ENCODE results near the gene VAT1L. TPM values are rescaled to one million over a fixed set of nuclear protein-coding genes. Genes with fewer than 3 reads are reported as not detected.
"Not testable (repeated sequence)": the region's sequence is repeated elsewhere in the genome, so short reads cannot be mapped to it uniquely, and the experiment has no call there.

The VAT1L gene
- total RNA-seq, 2 experiments from 2014 or later = not detected

- ChIA-PET CTCF (interaction anchor here (2.9 kb wide), 1 partner anchor 11 kb away, joined by 16 read pairs; no protein-coding TSS in a partner anchor), POLR2A (no interaction called here)
- Mint-ChIP-seq H3K9me3 (peaks cover 2% of the 10 kb centered on the region), H3K4me3 (no peak overlapping the region), H3K4me1 (ENCODE audit: low read depth) (no peaks in the 10 kb centered on the region), H3K27ac (no peak overlapping the region), H3K36me3 (ENCODE audit: low read depth) (no peaks in the 10 kb centered on the region), H3K27me3 (peaks cover 4% of the 10 kb centered on the region)
- DNase-seq = no peak
- intact Hi-C loops (cut with micrococcal nuclease) = no loop called here
- TF ChIP-seq CTCF (IDR thresholded peaks at IDR 0.05) = no peak
- ATAC-seq = no peak
These were observed 203.3 kb downstream of the VAT1L start for GRCh38 chr16:77991701-77992100.

GRCh38 chr16:77992381-77992780 lies 204.0 kb downstream of the VAT1L start:
- H3K4me3 Mint-ChIP-seq; H3K9me3 Mint-ChIP-seq; intact Hi-C loops (cut with micrococcal nuclease); ATAC-seq; H3K27me3 Mint-ChIP-seq; H3K36me3 Mint-ChIP-seq (ENCODE audit: low read depth); POLR2A ChIA-PET; H3K4me1 Mint-ChIP-seq (ENCODE audit: low read depth); DNase-seq; H3K27ac Mint-ChIP-seq: not testable (repeated sequence)
- CTCF ChIA-PET = interaction anchor here (2.9 kb wide), 1 partner anchor 10 kb away, joined by 16 read pairs; no protein-coding TSS in a partner anchor

GRCh38 chr16:77993111-77993985 lies 205.0 kb downstream of the VAT1L start:
- Mint-ChIP-seq H3K4me1 (ENCODE audit: low read depth) (no peaks in the 10 kb centered on the region), H3K4me3 (no peak overlapping the region), H3K27me3 (peaks cover 4% of the 10 kb centered on the region)

GRCh38 chr16:77995843-77996455 lies 207.6 kb downstream of the VAT1L start:
- ATAC-seq (no peak), DNase-seq (no peak)
- intact Hi-C loops (cut with micrococcal nuclease) = no loop called here
- Mint-ChIP-seq H3K4me1 (ENCODE audit: low read depth) (no peaks in the 10 kb centered on the region), H3K4me3 (no peak overlapping the region), H3K27me3 (peaks cover 6% of the 10 kb centered on the region), H3K9me3 (peaks cover 5% of the 10 kb centered on the region), H3K27ac (no peak overlapping the region), H3K36me3 (ENCODE audit: low read depth) (no peaks in the 10 kb centered on the region)
- TF ChIP-seq CTCF (IDR thresholded peaks at IDR 0.05) = no peak
- ChIA-PET CTCF (interaction anchor here (0.6 kb wide), 1 partner anchor 242 kb away, joined by 3 read pairs; no protein-coding TSS in a partner anchor), POLR2A (no interaction called here)

More at GRCh38 chr16:77993111-77993985, 205.0 kb downstream of the VAT1L start:
- POLR2A ChIA-PET = no interaction called here
- no peak for DNase-seq
- CTCF ChIA-PET = interaction anchor here (2.9 kb wide), 1 partner anchor 9 kb away, joined by 16 read pairs; no protein-coding TSS in a partner anchor
- peaks cover 5% of the 10 kb centered on the region for H3K9me3 Mint-ChIP-seq
- no peak for ATAC-seq
- no peak for TF ChIP-seq CTCF (IDR thresholded peaks at IDR 0.05)
- no peaks in the 10 kb centered on the region for H3K36me3 Mint-ChIP-seq (ENCODE audit: low read depth)
- intact Hi-C loops (cut with micrococcal nuclease) = no loop called here
- no peak overlapping the region for H3K27ac Mint-ChIP-seq

GRCh38 chr16:77998350-77999023 lies 210.1 kb downstream of the VAT1L start:
- intact Hi-C loops (cut with micrococcal nuclease) = no loop called here
- POLR2A ChIA-PET = no interaction called here
- H3K4me3 Mint-ChIP-seq = no peak overlapping the region
- no peaks in the 10 kb centered on the region for H3K36me3 Mint-ChIP-seq (ENCODE audit: low read depth)
- DNase-seq (no peak), ATAC-seq (no peak)
- CTCF ChIA-PET = interaction anchor here (1.2 kb wide), 1 partner anchor 414 kb away, joined by 3 read pairs; no protein-coding TSS in a partner anchor
- peaks cover 5% of the 10 kb centered on the region for H3K9me3 Mint-ChIP-seq
- H3K27me3 Mint-ChIP-seq = peaks cover 4% of the 10 kb centered on the region
- H3K27ac Mint-ChIP-seq = no peak overlapping the region
- no peak for TF ChIP-seq CTCF (IDR thresholded peaks at IDR 0.05)
- H3K4me1 Mint-ChIP-seq (ENCODE audit: low read depth) = no peaks in the 10 kb centered on the region

Measured in activated CD8-positive, alpha-beta T cell treated with anti-CD3 and anti-CD28 coated beads for 36 hours (primary cell).